Hepatocyte (in vitro differentiated cells): Measurements from ENCODE around the gene LCMT1. TPM values are rescaled to one million over a fixed set of nuclear protein-coding genes. Genes with fewer than 3 reads are reported as not detected.
"Not testable (repeated sequence)": the region's sequence is repeated elsewhere in the genome, so short reads cannot be mapped to it uniquely, and the experiment has no call there.

Experiments used
- DNase-seq: peaks from one replicate; pipeline ENCODE4 v3.0.0-alpha.2; 2016; ENCODE audit warnings: low spot score
- H2AFZ ChIP-seq: fragments of 200-600 bp; sonication (generic); 2 replicates; pipeline ENCODE4 v1.6.0; 2016; ENCODE audit warnings: antibody characterized with exemption, mild to moderate bottlenecking
- H3K27ac ChIP-seq: fragments of 200-600 bp; sonication (generic); 2 replicates; pipeline ENCODE4 v1.5.1; 2016; ENCODE audit warnings: mild to moderate bottlenecking
- H3K27me3 ChIP-seq: fragments of 200-600 bp; sonication (generic); 2 replicates; pipeline ENCODE4 v1.6.1; 2016
- H3K36me3 ChIP-seq: fragments of 200-600 bp; sonication (generic); replicated peaks from 2 replicates; pipeline ENCODE4 v1.5.1; 2016; ENCODE audit warnings: low read depth; ENCODE audit not compliant: insufficient read depth
- H3K4me1 ChIP-seq: fragments of 200-600 bp; sonication (generic); 2 replicates; pipeline ENCODE4 v1.5.1; 2016; ENCODE audit warnings: mild to moderate bottlenecking, moderate library complexity; ENCODE audit not compliant: insufficient read depth
- H3K4me2 ChIP-seq: fragments of 200-600 bp; sonication (generic); 2 replicates; pipeline ENCODE4 v1.6.0; 2016
- H3K4me3 ChIP-seq: fragments of 200-600 bp; sonication (generic); 2 replicates; pipeline ENCODE4 v1.5.1; 2016; ENCODE audit warnings: mild to moderate bottlenecking
- H3K79me2 ChIP-seq: fragments of 200-600 bp; sonication (generic); 2 replicates; pipeline ENCODE4 v1.6.0; 2017; ENCODE audit warnings: mild to moderate bottlenecking
- H3K9me2 ChIP-seq: fragments of 200-600 bp; sonication (generic); replicated peaks from 2 replicates; pipeline ENCODE4 v1.6.0; 2017; ENCODE audit warnings: mild to moderate bottlenecking; ENCODE audit not compliant: insufficient read depth
- H3K9me3 ChIP-seq: fragments of 200-600 bp; sonication (generic); 2 replicates; pipeline ENCODE4 v1.5.1; 2016; ENCODE audit warnings: low read depth, mild to moderate bottlenecking
- H4K20me1 ChIP-seq: fragments of 200-600 bp; sonication (generic); 2 replicates; pipeline ENCODE4 v1.6.0; 2016; ENCODE audit warnings: mild to moderate bottlenecking; ENCODE audit not compliant: insufficient read depth, poor library complexity, severe bottlenecking
- EZH2 ChIP-seq: fragments of 200-600 bp; sonication (generic); IDR thresholded peaks from 2 replicates; pipeline ENCODE4 v1.6.1; 2016; ENCODE audit warnings: antibody characterized with exemption, mild to moderate bottlenecking, borderline replicate concordance
- EZH2phosphoT487 ChIP-seq: fragments of 200-600 bp; sonication (generic); IDR thresholded peaks from one replicate; pipeline ENCODE4 v1.6.1; 2018; ENCODE audit warnings: antibody characterized with exemption, mild to moderate bottlenecking, low read depth, moderate library complexity; ENCODE audit not compliant: unreplicated experiment, severe bottlenecking
- whole genome bisulfite sequencing: methylation state at CpG from one replicate; pipeline ENCODE4 v1.1.6; 2016; ENCODE audit warnings: low lambda C conversion rate; ENCODE audit errors: missing lambda C conversion rate; 5-methylcytosine and 5-hydroxymethylcytosine counted together
- polyA plus RNA-seq: library from polyadenylated mRNA; unstranded; fragments of >200 nt; fragmentation: Nextera tagmentation; extraction: Ambion mirVana; gene quantifications from 2 replicates; pipeline ENCODE4 v1.2.1, GENCODE V29; 2016
- total RNA-seq: library from RNA; depleted of rRNA; stranded (reverse); fragments of >200 nt; gene quantifications from 2 replicates; pipeline ENCODE4 v1.2.3, GENCODE V29; 2014
- TF ChIP-seq, protein P1 (sequence below): fragments of 200-600 bp; sonication (generic); IDR thresholded peaks from 2 replicates; pipeline ENCODE4 v1.5.1; 2016; ENCODE audit warnings: antibody characterized with exemption, mild to moderate bottlenecking; ENCODE audit not compliant: poor library complexity

LCMT1 gene
- total and polyA plus RNA-seq, 2 experiments from 2014 or later: 33.0 to 47.7 TPM

- H3K9me2 ChIP-seq: no peaks in the 10 kb centered on the region
- H3K36me3 ChIP-seq: no peaks in the 10 kb centered on the region
- no peaks in the 10 kb centered on the region for H3K79me2 ChIP-seq
- no peak for DNase-seq
- H3K27me3 ChIP-seq: no peaks in the 10 kb centered on the region
- no peaks in the 10 kb centered on the region for H4K20me1 ChIP-seq
- 98% methylated on average over 1 of the region's 1 CpG for WGBS
- no peak overlapping the region for H3K4me2 ChIP-seq
- no peaks in the 10 kb centered on the region for H3K9me3 ChIP-seq
- no peak overlapping the region for H2AFZ ChIP-seq
- no peak overlapping the region for H3K27ac ChIP-seq
- H3K4me3 ChIP-seq: no peak overlapping the region
- no peaks in the 10 kb centered on the region for H3K4me1 ChIP-seq
- TF ChIP-seq EZH2 (no peak), EZH2phosphoT487 (no peak)
- TF ChIP-seq, protein P1, sequence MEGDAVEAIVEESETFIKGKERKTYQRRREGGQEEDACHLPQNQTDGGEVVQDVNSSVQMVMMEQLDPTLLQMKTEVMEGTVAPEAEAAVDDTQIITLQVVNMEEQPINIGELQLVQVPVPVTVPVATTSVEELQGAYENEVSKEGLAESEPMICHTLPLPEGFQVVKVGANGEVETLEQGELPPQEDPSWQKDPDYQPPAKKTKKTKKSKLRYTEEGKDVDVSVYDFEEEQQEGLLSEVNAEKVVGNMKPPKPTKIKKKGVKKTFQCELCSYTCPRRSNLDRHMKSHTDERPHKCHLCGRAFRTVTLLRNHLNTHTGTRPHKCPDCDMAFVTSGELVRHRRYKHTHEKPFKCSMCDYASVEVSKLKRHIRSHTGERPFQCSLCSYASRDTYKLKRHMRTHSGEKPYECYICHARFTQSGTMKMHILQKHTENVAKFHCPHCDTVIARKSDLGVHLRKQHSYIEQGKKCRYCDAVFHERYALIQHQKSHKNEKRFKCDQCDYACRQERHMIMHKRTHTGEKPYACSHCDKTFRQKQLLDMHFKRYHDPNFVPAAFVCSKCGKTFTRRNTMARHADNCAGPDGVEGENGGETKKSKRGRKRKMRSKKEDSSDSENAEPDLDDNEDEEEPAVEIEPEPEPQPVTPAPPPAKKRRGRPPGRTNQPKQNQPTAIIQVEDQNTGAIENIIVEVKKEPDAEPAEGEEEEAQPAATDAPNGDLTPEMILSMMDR: no peak
Measured at GRCh38 chr16:25163683-25164082, 52.1 kb downstream of the LCMT1 start.

DNA sequence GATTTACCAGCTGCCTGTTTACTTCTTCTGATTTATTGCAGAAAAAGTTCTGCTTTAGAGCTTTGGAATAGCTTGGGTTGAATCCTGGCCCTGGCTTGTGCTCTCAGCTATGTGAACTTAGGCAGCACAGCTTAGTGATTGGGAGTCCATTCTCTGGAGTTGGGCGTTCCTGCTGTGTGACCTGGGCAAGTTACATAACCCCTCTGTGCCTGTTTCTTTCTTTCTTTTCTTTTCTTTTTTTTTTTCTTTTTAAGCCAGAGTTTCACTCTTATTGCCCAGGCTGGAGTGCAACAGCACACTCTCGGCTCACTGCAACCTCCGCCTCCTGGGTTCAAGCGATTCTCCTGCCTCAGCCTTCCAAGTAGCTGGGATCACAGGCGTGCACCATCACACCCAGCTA is 53.7 kb downstream of the LCMT1 start:
- no peaks in the 10 kb centered on the region for H3K9me2 ChIP-seq
- no peak overlapping the region for H3K27ac ChIP-seq
- no peaks in the 10 kb centered on the region for H3K79me2 ChIP-seq
- H3K4me2 ChIP-seq: no peak overlapping the region
- no peak for TF ChIP-seq EZH2phosphoT487
- TF ChIP-seq, protein P1: no peak
- TF ChIP-seq EZH2: no peak
- H4K20me1 ChIP-seq: no peaks in the 10 kb centered on the region
- no peaks in the 10 kb centered on the region for H3K36me3 ChIP-seq
- H3K4me1 ChIP-seq: no peaks in the 10 kb centered on the region
- no peak overlapping the region for H3K4me3 ChIP-seq
- no peak for DNase-seq
- 77% methylated on average over 5 of the region's 5 CpGs for WGBS
- no peak overlapping the region for H2AFZ ChIP-seq
- H3K27me3 ChIP-seq: no peaks in the 10 kb centered on the region
- H3K9me3 ChIP-seq: no peaks in the 10 kb centered on the region

DNA sequence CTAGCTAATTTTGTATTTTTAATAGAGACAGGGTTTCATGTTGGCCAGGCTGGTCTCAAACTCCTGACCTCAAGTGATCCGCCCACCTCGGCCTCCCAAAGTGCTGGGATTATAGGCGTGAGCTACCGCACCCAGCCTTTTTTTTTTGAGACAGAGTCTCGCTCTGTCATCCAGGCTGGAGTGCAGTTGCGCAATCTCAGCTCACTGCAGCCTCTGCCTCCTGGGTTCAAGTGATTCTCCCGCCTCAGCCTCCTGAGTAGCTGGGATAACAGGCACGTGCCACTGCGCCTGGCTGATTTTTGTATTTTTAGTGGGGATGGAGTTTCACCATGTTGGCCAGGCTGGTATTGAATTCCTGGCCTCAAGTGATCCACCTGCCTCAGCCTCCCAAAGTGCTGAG is 56.4 kb downstream of the LCMT1 start:
- 95% methylated on average over 9 of the region's 9 CpGs for WGBS
- not testable (repeated sequence) for H2AFZ ChIP-seq, H3K27me3 ChIP-seq, H3K9me2 ChIP-seq, H3K36me3 ChIP-seq, H3K4me2 ChIP-seq, DNase-seq, H3K4me3 ChIP-seq, H3K27ac ChIP-seq, H3K4me1 ChIP-seq, H4K20me1 ChIP-seq, H3K79me2 ChIP-seq, H3K9me3 ChIP-seq

DNA sequence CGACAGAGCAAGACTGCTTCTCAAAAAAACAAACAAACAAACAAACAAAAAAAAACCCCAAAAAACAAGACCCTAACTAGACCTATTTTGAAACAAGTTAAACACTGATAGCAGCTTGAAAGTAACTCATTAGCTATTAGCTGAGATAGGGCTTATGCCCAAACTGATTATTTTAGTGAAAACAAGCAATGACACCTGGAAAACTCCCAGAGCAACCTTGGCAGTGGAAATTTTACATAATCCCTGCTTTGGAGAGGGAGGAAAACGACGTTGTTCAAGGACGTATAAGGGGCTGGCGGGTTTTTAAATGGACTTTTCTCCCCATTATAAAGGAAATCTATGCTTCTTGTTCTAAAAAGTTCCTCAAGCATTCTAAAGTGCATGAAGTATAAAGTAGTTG is 59.8 kb downstream of the LCMT1 start:
- no peaks in the 10 kb centered on the region for H3K36me3 ChIP-seq
- DNase-seq: no peak
- no peak overlapping the region for H3K4me2 ChIP-seq
- TF ChIP-seq EZH2phosphoT487 (no peak), EZH2 (no peak)
- TF ChIP-seq, protein P1: no peak
- H3K79me2 ChIP-seq: no peaks in the 10 kb centered on the region
- no peaks in the 10 kb centered on the region for H3K4me1 ChIP-seq
- 88% methylated on average over 5 of the region's 5 CpGs for WGBS
- no peaks in the 10 kb centered on the region for H3K27me3 ChIP-seq
- no peak overlapping the region for H3K4me3 ChIP-seq
- no peak overlapping the region for H2AFZ ChIP-seq
- no peaks in the 10 kb centered on the region for H3K9me2 ChIP-seq
- no peak overlapping the region for H3K27ac ChIP-seq
- no peaks in the 10 kb centered on the region for H3K9me3 ChIP-seq
- no peaks in the 10 kb centered on the region for H4K20me1 ChIP-seq
